H1 (cell line): Measurements from ENCODE around the gene DTNB. TPM values are rescaled to one million over a fixed set of nuclear protein-coding genes. Genes with fewer than 3 reads are reported as not detected.

Experiments
- JUN ChIP-seq: IDR thresholded peaks from 2 replicates; pipeline ENCODE4 v1.6.1; 2011; ENCODE audit warnings: low read depth, mild to moderate bottlenecking, improper control_type of control experiment, low read length
- KDM5A ChIP-seq: fragments of 200-600 bp; IDR thresholded peaks from 2 replicates; pipeline ENCODE4 v1.7.1; 2012; ENCODE audit warnings: mild to moderate bottlenecking, low read length, inconsistent platforms, mixed read lengths
- polyA plus RNA-seq, 7 experiments: library from polyadenylated mRNA; depleted of rRNA in 3 of 7; stranded (reverse) in 5 of 7; unstranded in 2 of 7; fragments of >200 nt in 5 of 7; fragments of 200-250 nt in 2 of 7; gene quantifications; 1 replicate in 5 of 7; 2 replicates in 1 of 7; 4 replicates in 1 of 7; pipeline versions ENCODE4 v1.2.1 to v1.2.3, GENCODE V29; 2011 to 2013; ENCODE audit warnings: missing spikeins in 2 of 7, mixed read lengths in 2 of 7
- total RNA-seq: library from RNA; stranded (reverse); fragmentation: NEBNext Ultra II Directional; extraction: Animal tissue kit (Norgen Biotek cat#: 25700); gene quantifications from 2 replicates; pipeline ENCODE4 v1.2.1, GENCODE V29; 2021

The DTNB gene
- total and polyA plus RNA-seq, 2 of the 8 experiments (the other 6 are each of a cell fraction or from before 2014, with no cell fraction given): 39.6 to 49.5 TPM

GRCh38 chr2:25590921-25591505 lies 82.4 kb downstream of the DTNB start (continued):
- TF ChIP-seq JUN: no peak
- no peak for TF ChIP-seq KDM5A
